Spleen (tissue), 11 donors: ENCODE results near the gene SSR1. TPM values are rescaled to one million over a fixed set of nuclear protein-coding genes. Genes with fewer than 3 reads are reported as not detected.

Experiments used
- DNase-seq: peaks from one replicate; pipeline ENCODE4 v3.0.0-alpha.2; 2020
- H3K27ac ChIP-seq, 8 donors: fragments of 200-600 bp; sonication (generic) in 7 of 8; 1 replicate in 4 of 8; 2 replicates in 4 of 8; pipeline versions ENCODE4 v1.5.0 to v1.8.0; 2016 to 2021; ENCODE audit warnings: inconsistent platforms in 4 of 8, mild to moderate bottlenecking in 4 of 8, moderate library complexity in 1 of 8
- H3K27me3 ChIP-seq, 7 donors: fragments of 200-600 bp; sonication (generic) in 6 of 7; replicated peaks in 1 of 7; 1 replicate in 4 of 7; 2 replicates in 3 of 7; pipeline versions ENCODE4 v1.5.0 to v1.8.0; 2016 to 2021; ENCODE audit warnings: inconsistent platforms in 3 of 7, mild to moderate bottlenecking in 1 of 7
- H3K36me3 ChIP-seq, 6 donors: fragments of 200-600 bp; sonication (generic) in 5 of 6; 1 replicate in 4 of 6; 2 replicates in 2 of 6; pipeline versions ENCODE4 v1.5.0 to v1.8.0; 2016 to 2021; ENCODE audit warnings: inconsistent platforms in 2 of 6
- H3K4me1 ChIP-seq, 6 donors: fragments of 200-600 bp; sonication (generic) in 5 of 6; 1 replicate in 3 of 6; 2 replicates in 3 of 6; pipeline versions ENCODE4 v1.5.0 to v1.8.0; 2016 to 2021; ENCODE audit warnings: inconsistent platforms in 3 of 6
- H3K4me3 ChIP-seq, 8 donors: fragments of 200-600 bp; sonication (generic) in 7 of 8; 1 replicate in 4 of 8; 2 replicates in 4 of 8; pipeline versions ENCODE4 v1.5.0 to v1.8.0; 2016 to 2021; ENCODE audit warnings: inconsistent platforms in 4 of 8, mild to moderate bottlenecking in 4 of 8, moderate library complexity in 2 of 8
- H3K9me3 ChIP-seq, 8 donors: fragments of 200-600 bp; sonication (generic) in 7 of 8; 1 replicate in 4 of 8; 2 replicates in 4 of 8; pipeline versions ENCODE4 v1.5.0 to v1.8.0; 2016 to 2021; ENCODE audit warnings: inconsistent platforms in 4 of 8
- CTCF ChIP-seq, 11 experiments: fragments of 200-600 bp in 7 of 11; fragments of 450-650 bp in 4 of 11; sonication (generic) in 4 of 11; IDR thresholded peaks in 8 of 11; conservative IDR thresholded peaks in 3 of 11; 1 replicate in 7 of 11; 2 replicates in 4 of 11; pipeline versions ENCODE4 v1.4.0 to v1.8.0; 2016 to 2021; ENCODE audit warnings: antibody characterized with exemption in 11 of 11, inconsistent platforms in 4 of 11, mild to moderate bottlenecking in 1 of 11
- POLR2A ChIP-seq, 3 donors: fragments of 450-650 bp; IDR thresholded peaks; one replicate each; pipeline ENCODE4 v1.5.1; 2017; ENCODE audit warnings: antibody characterized with exemption in 3 of 3, mild to moderate bottlenecking in 1 of 3
- POLR2AphosphoS5 ChIP-seq, 3 donors: sonication (generic); formaldehyde crosslinking; IDR thresholded peaks; one replicate each; pipeline ENCODE4 v1.5.1; 2017; ENCODE audit warnings: antibody characterized with exemption in 3 of 3
- WGBS, 5 donors: extraction: QIAGEN DNeasy Blood & Tissue Kit in 3 of 5; methylation state at CpG; one replicate each; pipeline versions ENCODE4 v1.1.5 to v1.1.7; 2013 to 2018; 5-methylcytosine and 5-hydroxymethylcytosine counted together
- intact Hi-C: fragments of 100-400 bp; cut with DNase I; formaldehyde crosslinking; loops from one replicate; pipeline ENCODE4 v1.15.0; 2023; ENCODE audit warnings: low total_unique reads
- polyA plus RNA-seq, 3 donors: library from polyadenylated mRNA; stranded (reverse); fragments of 200-250 nt; gene quantifications; one replicate each; pipeline ENCODE4 v1.2.1, GENCODE V29; 2013
- total RNA-seq, 7 donors: library from RNA; depleted of rRNA in 3 of 7; stranded (reverse); fragments of >200 nt in 3 of 7; fragmentation: NEBNext Ultra II Directional in 4 of 7; extraction: Animal tissue kit (Norgen Biotek cat#: 25700) in 4 of 7; gene quantifications; one replicate each; pipeline versions ENCODE4 v1.1.0 to v1.2.1, GENCODE V29; 2016 to 2021
- donor health status: healthy with polysubstance abuse.
- donor health status: DM: no; HTN: no; CAD: no; lungs with moderate emphysema.
- donor health status: DM: no; HTN: no; CAD: no.
- donor health status: Bipolar disorder and iron deficiency.
- donor health status: healthy.
- donor health status: DM: no; HTN: no; CAD: no.
- donor health status: DM: yes; HTN: yes; CAD: no.

The SSR1 gene
- total and polyA plus RNA-seq, 10 donors = 15.8 to 132 (median 72.9) TPM

DNA sequence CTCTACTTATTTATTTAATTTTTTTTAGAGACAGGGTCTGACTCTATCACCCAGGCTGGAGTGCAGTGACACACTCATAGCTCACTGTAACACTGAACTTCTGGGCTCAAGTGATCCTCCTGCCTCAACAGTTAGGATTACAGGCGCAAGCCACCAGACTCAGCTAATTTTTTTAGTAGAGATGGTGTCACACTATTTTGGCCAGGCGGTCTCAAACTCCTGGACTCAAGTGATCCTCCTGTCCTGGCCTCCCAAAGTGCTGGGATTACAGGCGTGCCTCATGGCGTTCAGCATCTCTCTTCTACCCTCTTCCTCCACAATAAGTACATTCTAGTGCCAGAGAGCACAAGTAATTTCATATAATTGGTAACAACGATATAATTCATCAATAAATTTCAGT lies 5.5 kb downstream of the SSR1 start:
- H3K4me3 ChIP-seq = no peak overlapping the region
- H3K36me3 ChIP-seq = peaks cover 0 to 80% (median 70%) of the 10 kb centered on the region in 6 donors
- no peaks in the 10 kb centered on the region for H3K9me3 ChIP-seq
- intact Hi-C loops = no loop called here
- H3K27me3 ChIP-seq = no peaks in the 10 kb centered on the region
- peaks cover 15 to 80% (median 55%) of the 10 kb centered on the region in 6 donors for H3K4me1 ChIP-seq
- H3K27ac ChIP-seq = no peak overlapping the region
- WGBS, 5 donors = 95 to 99% (median 99%) methylated on average over 5 of the region's 5 CpGs
- DNase-seq = no peak
- TF ChIP-seq POLR2A (IDR thresholded peaks at IDR 0.05) (no peak), POLR2AphosphoS5 (IDR thresholded peaks at IDR 0.05) (no peak), CTCF (IDR thresholded peaks at IDR 0.05 in 8 of 11, conservative IDR thresholded peaks at IDR 0.05 in 3 of 11) (no peak)

- DNase-seq = no peak
- Histone ChIP-seq H3K27ac (no peak overlapping the region), H3K4me1 (peaks cover 7 to 53% (median 34%) of the 10 kb centered on the region in 6 donors), H3K4me3 (no peak overlapping the region), H3K36me3 (peaks cover 0 to 100% (median 92%) of the 10 kb centered on the region in 6 donors), H3K9me3 (no peaks in the 10 kb centered on the region), H3K27me3 (no peaks in the 10 kb centered on the region)
- TF ChIP-seq POLR2AphosphoS5 (IDR thresholded peaks at IDR 0.05) (no peak), POLR2A (IDR thresholded peaks at IDR 0.05) (no peak), CTCF (IDR thresholded peaks at IDR 0.05 in 8 of 11, conservative IDR thresholded peaks at IDR 0.05 in 3 of 11) (no peak)
- 85 to 94% (median 93%) methylated on average over 1 of the region's 1 CpG for WGBS, 5 donors
- intact Hi-C loops = no loop called here
Observed at GRCh38 chr6:7304821-7305220, 8.2 kb downstream of the SSR1 start.

- Histone ChIP-seq H3K4me3 (no peak overlapping the region), H3K9me3 (no peaks in the 10 kb centered on the region), H3K27me3 (no peaks in the 10 kb centered on the region), H3K4me1 (peaks cover 0 to 22% (median 10%) of the 10 kb centered on the region in 6 donors), H3K27ac (no peak overlapping the region), H3K36me3 (peaks cover 0 to 100% (median 93%) of the 10 kb centered on the region in 6 donors)
- no peak for DNase-seq
- intact Hi-C loops = no loop called here
- 82 to 92% (median 86%) methylated on average over 7 of the region's 7 CpGs for WGBS, 5 donors
- TF ChIP-seq POLR2AphosphoS5 (IDR thresholded peaks at IDR 0.05) = no peak
- no peak for TF ChIP-seq POLR2A (IDR thresholded peaks at IDR 0.05)
- no peak for TF ChIP-seq CTCF (IDR thresholded peaks at IDR 0.05 in 8 of 11, conservative IDR thresholded peaks at IDR 0.05 in 3 of 11)
Observed at GRCh38 chr6:7301702-7302101, 11.3 kb downstream of the SSR1 start.

- no peak for DNase-seq
- Histone ChIP-seq H3K27ac (no peak overlapping the region), H3K4me3 (no peak overlapping the region), H3K27me3 (no peaks in the 10 kb centered on the region), H3K36me3 (peaks cover 0 to 100% (median 93%) of the 10 kb centered on the region in 6 donors), H3K4me1 (peaks cover 0 to 14% (median 8%) of the 10 kb centered on the region in 6 donors), H3K9me3 (no peaks in the 10 kb centered on the region)
- intact Hi-C loops = no loop called here
- TF ChIP-seq POLR2A (IDR thresholded peaks at IDR 0.05) (no peak), POLR2AphosphoS5 (IDR thresholded peaks at IDR 0.05) (no peak), CTCF (IDR thresholded peaks at IDR 0.05 in 8 of 11, conservative IDR thresholded peaks at IDR 0.05 in 3 of 11) (no peak)
- WGBS, 5 donors = 82 to 94% (median 91%) methylated on average over 5 of the region's 5 CpGs
Observed at GRCh38 chr6:7300926-7301325, 12.1 kb downstream of the SSR1 start.
